ENCODE data around the gene AKR1A1.

The AKR1A1 gene

DNA sequence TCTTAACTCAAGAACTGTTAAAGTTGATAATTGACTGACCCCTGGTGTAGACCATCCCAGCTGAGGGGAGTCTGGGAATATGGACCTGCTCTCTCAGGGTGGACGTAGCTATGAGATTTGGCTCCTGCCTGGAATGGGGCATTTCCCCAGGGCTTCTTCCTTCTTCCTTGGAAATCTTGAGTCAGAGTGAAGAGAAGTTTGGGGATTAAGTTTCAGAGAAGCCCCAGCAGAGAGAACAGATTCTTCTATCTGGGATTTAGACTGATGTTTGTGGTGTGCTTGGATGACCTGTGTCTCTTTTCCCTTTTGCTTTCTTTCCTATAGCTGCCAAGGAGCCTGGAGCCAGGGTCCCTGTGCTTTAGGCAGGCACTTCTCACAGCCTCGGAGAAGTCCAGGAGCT lies 13.2 kb downstream of the AKR1A1 start:
- H3K9me2 ChIP-seq (replicated peaks; ENCODE audit: control insufficient read depth, low read length) = no peaks in the 10 kb centered on the region
- H3F3A ChIP-seq (ENCODE audit: control insufficient read depth, insufficient read depth) = no peaks in the 10 kb centered on the region; the same call in 1 of the 2 replicates
- no peak overlapping the region for H3K4me3 ChIP-seq (ENCODE audit: low read length)
- no peaks in the 10 kb centered on the region for H3K4me1 ChIP-seq (ENCODE audit: control insufficient read depth, low read length)
- H3K79me2 ChIP-seq (ENCODE audit: control insufficient read depth, low read length) = peaks cover 12% of the 10 kb centered on the region
- H4K20me1 ChIP-seq (ENCODE audit: control insufficient read depth, insufficient read depth, low read depth, low read length) = no peaks in the 10 kb centered on the region
- no peak overlapping the region for H3K4me2 ChIP-seq (ENCODE audit: low read length)
- H3K27ac ChIP-seq (ENCODE audit: low read depth, low read length) = no peak overlapping the region
- peaks cover 43% of the 10 kb centered on the region for H3K36me3 ChIP-seq (ENCODE audit: control insufficient read depth, low read length)
- TF ChIP-seq EZH2phosphoT487 (IDR thresholded peaks at IDR 0.05; ENCODE audit: borderline replicate concordance, low read length) = no peak
- TF ChIP-seq, protein P1, sequence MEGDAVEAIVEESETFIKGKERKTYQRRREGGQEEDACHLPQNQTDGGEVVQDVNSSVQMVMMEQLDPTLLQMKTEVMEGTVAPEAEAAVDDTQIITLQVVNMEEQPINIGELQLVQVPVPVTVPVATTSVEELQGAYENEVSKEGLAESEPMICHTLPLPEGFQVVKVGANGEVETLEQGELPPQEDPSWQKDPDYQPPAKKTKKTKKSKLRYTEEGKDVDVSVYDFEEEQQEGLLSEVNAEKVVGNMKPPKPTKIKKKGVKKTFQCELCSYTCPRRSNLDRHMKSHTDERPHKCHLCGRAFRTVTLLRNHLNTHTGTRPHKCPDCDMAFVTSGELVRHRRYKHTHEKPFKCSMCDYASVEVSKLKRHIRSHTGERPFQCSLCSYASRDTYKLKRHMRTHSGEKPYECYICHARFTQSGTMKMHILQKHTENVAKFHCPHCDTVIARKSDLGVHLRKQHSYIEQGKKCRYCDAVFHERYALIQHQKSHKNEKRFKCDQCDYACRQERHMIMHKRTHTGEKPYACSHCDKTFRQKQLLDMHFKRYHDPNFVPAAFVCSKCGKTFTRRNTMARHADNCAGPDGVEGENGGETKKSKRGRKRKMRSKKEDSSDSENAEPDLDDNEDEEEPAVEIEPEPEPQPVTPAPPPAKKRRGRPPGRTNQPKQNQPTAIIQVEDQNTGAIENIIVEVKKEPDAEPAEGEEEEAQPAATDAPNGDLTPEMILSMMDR (IDR thresholded peaks at IDR 0.05; ENCODE audit: low read depth, low read length, poor library complexity, severe bottlenecking) = no peak
- no peaks in the 10 kb centered on the region for H3K27me3 ChIP-seq (ENCODE audit: control insufficient read depth, low read length)
- H3K9me3 ChIP-seq (ENCODE audit: control insufficient read depth, insufficient read depth, low read length) = no peaks in the 10 kb centered on the region

DNA sequence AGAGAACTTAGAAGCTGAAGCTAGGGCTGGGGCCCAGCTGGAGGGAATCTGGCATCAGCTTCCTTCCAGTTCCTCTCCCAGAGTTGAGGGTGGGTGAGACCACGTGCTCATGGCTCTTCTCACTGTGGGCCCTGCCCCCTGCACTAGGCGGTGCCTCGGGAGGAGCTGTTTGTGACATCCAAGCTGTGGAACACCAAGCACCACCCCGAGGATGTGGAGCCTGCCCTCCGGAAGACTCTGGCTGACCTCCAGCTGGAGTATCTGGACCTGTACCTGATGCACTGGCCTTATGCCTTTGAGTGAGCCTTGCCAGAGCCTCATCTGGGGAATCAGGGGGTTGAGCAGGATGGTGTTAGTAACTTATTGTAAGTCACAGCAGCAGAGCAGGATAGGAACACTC lies 16.1 kb downstream of the AKR1A1 start:
- no peak overlapping the region for H3K4me2 ChIP-seq (ENCODE audit: low read length)
- H3K27me3 ChIP-seq (ENCODE audit: control insufficient read depth, low read length) = no peaks in the 10 kb centered on the region
- peaks cover 59% of the 10 kb centered on the region for H3K36me3 ChIP-seq (ENCODE audit: control insufficient read depth, low read length)
- peaks cover 3% of the 10 kb centered on the region; the same call in 1 of the 2 replicates for H3F3A ChIP-seq (ENCODE audit: control insufficient read depth, insufficient read depth)
- no peak overlapping the region for H3K27ac ChIP-seq (ENCODE audit: low read depth, low read length)
- H3K4me1 ChIP-seq (ENCODE audit: control insufficient read depth, low read length) = no peaks in the 10 kb centered on the region
- no peaks in the 10 kb centered on the region for H3K9me3 ChIP-seq (ENCODE audit: control insufficient read depth, insufficient read depth, low read length)
- TF ChIP-seq EZH2phosphoT487 (IDR thresholded peaks at IDR 0.05; ENCODE audit: borderline replicate concordance, low read length) = no peak
- TF ChIP-seq, protein P1 (IDR thresholded peaks at IDR 0.05; ENCODE audit: low read depth, low read length, poor library complexity, severe bottlenecking) = no peak
- no peaks in the 10 kb centered on the region for H3K79me2 ChIP-seq (ENCODE audit: control insufficient read depth, low read length)
- H4K20me1 ChIP-seq (ENCODE audit: control insufficient read depth, insufficient read depth, low read depth, low read length) = peaks cover 4% of the 10 kb centered on the region; the same call in 1 of the 2 replicates
- no peak overlapping the region for H3K4me3 ChIP-seq (ENCODE audit: low read length)
- no peaks in the 10 kb centered on the region for H3K9me2 ChIP-seq (replicated peaks; ENCODE audit: control insufficient read depth, low read length)

DNA sequence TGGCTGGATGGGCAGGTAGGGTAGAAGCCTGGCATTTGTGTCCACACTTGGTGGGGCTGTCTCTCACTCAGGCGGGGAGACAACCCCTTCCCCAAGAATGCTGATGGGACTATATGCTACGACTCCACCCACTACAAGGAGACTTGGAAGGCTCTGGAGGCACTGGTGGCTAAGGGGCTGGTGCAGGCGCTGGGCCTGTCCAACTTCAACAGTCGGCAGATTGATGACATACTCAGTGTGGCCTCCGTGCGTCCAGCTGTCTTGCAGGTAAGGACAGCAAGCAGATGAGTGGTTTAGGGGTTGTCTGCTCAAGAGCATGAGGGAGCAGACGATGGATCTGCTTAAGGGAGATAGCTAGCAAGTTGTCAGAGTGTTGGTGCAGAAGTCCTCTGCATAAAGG lies 17.3 kb downstream of the AKR1A1 start:
- Histone ChIP-seq H3K36me3 (ENCODE audit: control insufficient read depth, low read length) (peaks cover 53% of the 10 kb centered on the region), H3K27ac (ENCODE audit: low read depth, low read length) (no peak overlapping the region), H3K79me2 (ENCODE audit: control insufficient read depth, low read length) (no peaks in the 10 kb centered on the region), H3F3A (ENCODE audit: control insufficient read depth, insufficient read depth) (peaks cover 3% of the 10 kb centered on the region; the same call in 1 of the 2 replicates), H3K27me3 (ENCODE audit: control insufficient read depth, low read length) (no peaks in the 10 kb centered on the region), H3K4me1 (ENCODE audit: control insufficient read depth, low read length) (peaks cover under 1% of the 10 kb centered on the region; the same call in 1 of the 2 replicates), H3K4me2 (ENCODE audit: low read length) (no peak overlapping the region), H4K20me1 (ENCODE audit: control insufficient read depth, insufficient read depth, low read depth, low read length) (peaks cover 4% of the 10 kb centered on the region; the same call in 1 of the 2 replicates), H3K9me2 (replicated peaks; ENCODE audit: control insufficient read depth, low read length) (no peaks in the 10 kb centered on the region), H3K4me3 (ENCODE audit: low read length) (no peak overlapping the region), H3K9me3 (ENCODE audit: control insufficient read depth, insufficient read depth, low read length) (no peaks in the 10 kb centered on the region)
- TF ChIP-seq, protein P1 (IDR thresholded peaks at IDR 0.05; ENCODE audit: low read depth, low read length, poor library complexity, severe bottlenecking) = no peak
